Liver (tissue), 9 donors: ENCODE data around the gene HNRNPUL2. TPM values are rescaled to one million over a fixed set of nuclear protein-coding genes. Genes with fewer than 3 reads are reported as not detected.

Experiments
- DNase-seq: peaks from one replicate; pipeline ENCODE4 v3.0.0-alpha.2; 2017; ENCODE audit warnings: low spot score
- H3K27ac ChIP-seq, 2 donors: one replicate each; pipeline ENCODE4 v1.7.0; 2013; ENCODE audit warnings: inconsistent platforms in 2 of 2, low read length in 2 of 2, control low read depth in 1 of 2, low read depth in 1 of 2, mild to moderate bottlenecking in 1 of 2
- H3K27me3 ChIP-seq, 4 donors: one replicate each; pipeline versions ENCODE4 v1.6.1 to v1.7.0; 2013; ENCODE audit warnings: low read length in 3 of 4, inconsistent platforms in 1 of 4, mild to moderate bottlenecking in 1 of 4, moderate library complexity in 1 of 4; ENCODE audit not compliant: control insufficient read depth in 4 of 4, insufficient read depth in 4 of 4
- H3K36me3 ChIP-seq, 4 donors: one replicate each; pipeline versions ENCODE4 v1.6.1 to v1.7.0; 2013; ENCODE audit warnings: low read length in 3 of 4, mild to moderate bottlenecking in 3 of 4, low read depth in 1 of 4, moderate library complexity in 1 of 4; ENCODE audit not compliant: control insufficient read depth in 4 of 4, insufficient read depth in 3 of 4
- H3K4me1 ChIP-seq, 4 donors: one replicate each; pipeline versions ENCODE4 v1.6.1 to v1.7.0; 2013; ENCODE audit warnings: low read length in 3 of 4, mild to moderate bottlenecking in 3 of 4, moderate library complexity in 1 of 4; ENCODE audit not compliant: control insufficient read depth in 4 of 4, insufficient read depth in 4 of 4
- H3K4me3 ChIP-seq, 3 donors: one replicate each; pipeline versions ENCODE4 v1.6.1 to v1.7.0; 2013; ENCODE audit warnings: low read length in 3 of 3, control low read depth in 1 of 3, low read depth in 1 of 3, mild to moderate bottlenecking in 1 of 3
- H3K9ac ChIP-seq, 2 donors: one replicate each; pipeline ENCODE4 v1.7.0; 2013; ENCODE audit warnings: low read length in 2 of 2, mild to moderate bottlenecking in 2 of 2, moderate library complexity in 2 of 2, control low read depth in 1 of 2, low read depth in 1 of 2
- H3K9me3 ChIP-seq, 4 donors: one replicate each; pipeline versions ENCODE4 v1.6.1 to v1.7.0; 2013; ENCODE audit warnings: low read length in 3 of 4; ENCODE audit not compliant: control insufficient read depth in 4 of 4
- ATF3 ChIP-seq: IDR thresholded peaks from 2 replicates; pipeline ENCODE4 v1.6.1; 2016; ENCODE audit warnings: antibody characterized with exemption
- CTCF ChIP-seq: fragments of 150-350 bp; IDR thresholded peaks from 2 replicates; pipeline ENCODE4 v1.5.1; 2017; ENCODE audit warnings: improper control_type of control experiment, low read depth, low read length; ENCODE audit not compliant: missing input control
- EGR1 ChIP-seq, 2 donors: IDR thresholded peaks; 2 replicates each; pipeline ENCODE4 v1.6.1; 2016 to 2018; ENCODE audit warnings: antibody characterized with exemption in 2 of 2, low read depth in 2 of 2
- FOXA1 ChIP-seq: IDR thresholded peaks from 2 replicates; pipeline ENCODE4 v1.6.1; 2016; ENCODE audit warnings: antibody characterized with exemption
- FOXA2 ChIP-seq: IDR thresholded peaks from 2 replicates; pipeline ENCODE4 v1.6.1; 2016; ENCODE audit warnings: antibody characterized with exemption
- GABPA ChIP-seq, 2 donors: IDR thresholded peaks in 1 of 2; conservative IDR thresholded peaks in 1 of 2; 2 replicates each; pipeline ENCODE4 v1.6.1; 2016; ENCODE audit warnings: antibody characterized with exemption in 2 of 2, mild to moderate bottlenecking in 1 of 2, moderate library complexity in 1 of 2
- HNF4A ChIP-seq, 2 donors: conservative IDR thresholded peaks; 2 replicates each; pipeline ENCODE4 v1.6.1; 2016; ENCODE audit warnings: antibody characterized with exemption in 2 of 2, mild to moderate bottlenecking in 2 of 2
- HNF4G ChIP-seq: IDR thresholded peaks from 2 replicates; pipeline ENCODE4 v1.6.1; 2016; ENCODE audit warnings: antibody characterized with exemption
- JUND ChIP-seq, 2 donors: IDR thresholded peaks; 2 replicates each; pipeline ENCODE4 v1.6.1; 2016; ENCODE audit warnings: antibody characterized with exemption in 2 of 2
- MAX ChIP-seq: IDR thresholded peaks from 2 replicates; pipeline ENCODE4 v1.6.1; 2016; ENCODE audit warnings: antibody characterized with exemption
- NR2F2 ChIP-seq: IDR thresholded peaks from 2 replicates; pipeline ENCODE4 v1.6.1; 2016; ENCODE audit warnings: antibody characterized with exemption
- RAD21 ChIP-seq, 2 donors: IDR thresholded peaks; 2 replicates each; pipeline ENCODE4 v1.6.1; 2016; ENCODE audit warnings: antibody characterized with exemption in 2 of 2, mild to moderate bottlenecking in 2 of 2
- REST ChIP-seq: IDR thresholded peaks from 2 replicates; pipeline ENCODE4 v1.6.1; 2016; ENCODE audit warnings: antibody characterized with exemption, mild to moderate bottlenecking
- RXRA ChIP-seq, 2 donors: IDR thresholded peaks; 2 replicates each; pipeline ENCODE4 v1.6.1; 2017 to 2018; ENCODE audit warnings: antibody characterized with exemption in 2 of 2, mild to moderate bottlenecking in 1 of 2
- SP1 ChIP-seq: IDR thresholded peaks from 2 replicates; pipeline ENCODE4 v1.6.1; 2018; ENCODE audit warnings: antibody characterized with exemption, mild to moderate bottlenecking
- TAF1 ChIP-seq: conservative IDR thresholded peaks from 2 replicates; pipeline ENCODE4 v1.6.1; 2016; ENCODE audit warnings: antibody characterized with exemption, mild to moderate bottlenecking
- YY1 ChIP-seq: IDR thresholded peaks from 2 replicates; pipeline ENCODE4 v1.6.1; 2016; ENCODE audit warnings: antibody characterized with exemption, mild to moderate bottlenecking
- ZBTB33 ChIP-seq: IDR thresholded peaks from 2 replicates; pipeline ENCODE4 v1.6.1; 2016; ENCODE audit warnings: antibody characterized with exemption
- WGBS: extraction: QIAGEN DNeasy Blood & Tissue Kit; methylation state at CpG from one replicate; pipeline ENCODE4 v1.1.7; 2013; 5-methylcytosine and 5-hydroxymethylcytosine counted together
- polyA plus RNA-seq, 2 donors: library from polyadenylated mRNA; stranded (reverse) in 1 of 2; unstranded in 1 of 2; fragments of 200-250 nt in 1 of 2; fragments of >200 nt in 1 of 2; fragmentation: Nextera tagmentation in 1 of 2; extraction: Ambion mirVana in 1 of 2; gene quantifications; one replicate each; pipeline versions ENCODE4 v1.2.1 to v1.2.3, GENCODE V29; 2013 to 2015
- total RNA-seq, 2 donors: library from RNA; depleted of rRNA; stranded (reverse); fragments of >200 nt; gene quantifications; one replicate each; pipeline ENCODE4 v1.2.3, GENCODE V29; 2014
- donor health status: healthy.
- donor health status: healthy.
- donor health status: healthy.
- donor health status: healthy.
- donor health status: healthy.

The HNRNPUL2 gene
- total and polyA plus RNA-seq, 4 donors = 1.3 to 17.0 (median 13.0) TPM

GRCh38 chr11:62709247-62710000 is 17.8 kb downstream of the HNRNPUL2 start:
- Histone ChIP-seq H3K27ac (peak overlapping the region; percentile 93 to 95), H3K4me3 (peak overlapping the region; percentile 55 to 85 (median 56)), H3K4me1 (peaks cover 20 to 68% (median 56%) of the 10 kb centered on the region in 4 donors), H3K27me3 (no peaks in the 10 kb centered on the region), H3K36me3 (peaks cover 0 to 7% (median 4%) of the 10 kb centered on the region in 4 donors), H3K9me3 (no peaks in the 10 kb centered on the region), H3K9ac (peak overlapping the region; percentile 79 to 93)
- DNase-seq = peak; percentile 93
- 5% methylated on average over 47 of the region's 47 CpGs for WGBS
- TF ChIP-seq HNF4A (conservative IDR thresholded peaks at IDR 0.05) (peak; percentile 7 to 18), CTCF (no peak), JUND (IDR thresholded peaks at IDR 0.05) (no peak), MAX (peak; percentile 57), GABPA (IDR thresholded peaks at IDR 0.05 in 1 of 2, conservative IDR thresholded peaks at IDR 0.05 in 1 of 2) (peak; percentile 44 to 81), NR2F2 (peak; percentile 35), FOXA2 (peak; percentile 26), TAF1 (peak; percentile 86), ZBTB33 (peak; percentile 85), SP1 (no peak), FOXA1 (no peak), HNF4G (no peak), YY1 (peak; percentile 100), REST (peak; percentile 62), RXRA (IDR thresholded peaks at IDR 0.05) (peak; percentile 24 to 51), EGR1 (IDR thresholded peaks at IDR 0.05; ENCODE audit: low read depth in 2 of 2) (no peak), RAD21 (IDR thresholded peaks at IDR 0.05) (peak in 1 of 2 donors; percentile 8), ATF3 (no peak)
